Pancreas (tissue), 10 donors: ENCODE results near the gene CDH4. TPM values are rescaled to one million over a fixed set of nuclear protein-coding genes. Genes with fewer than 3 reads are reported as not detected.

Experiments used
- ATAC-seq, 4 donors: fragments of 200-7000 bp; cut with Tn5 transposase; one replicate each; pipeline versions ENCODE4 v1.8.0 to v1.9.1; 2020; ENCODE audit warnings: mild to moderate bottlenecking in 4 of 4, moderate library complexity in 4 of 4
- DNase-seq, 6 donors: peaks; one replicate each; pipeline ENCODE4 v3.0.0-alpha.2; 2020
- FAIRE-seq: peaks from 2 replicates; lab custom pipeline; 2012; peaks lifted over from hg19 to GRCh38; lab: Jason Lieb, UNC
- H3K27ac ChIP-seq, 4 donors: fragments of 200-600 bp; sonication (generic); 1 replicate in 3 of 4; 2 replicates in 1 of 4; pipeline versions ENCODE4 v1.5.0 to v1.8.0; 2020
- H3K27me3 ChIP-seq, 4 donors: fragments of 200-600 bp; one replicate each; pipeline ENCODE4 v1.8.0; 2021
- H3K36me3 ChIP-seq, 3 donors: fragments of 200-600 bp; sonication (generic) in 1 of 3; one replicate each; pipeline versions ENCODE4 v1.5.0 to v1.8.0; 2020 to 2021
- H3K4me1 ChIP-seq, 3 donors: fragments of 200-600 bp; one replicate each; pipeline ENCODE4 v1.8.0; 2021
- H3K4me3 ChIP-seq, 4 donors: fragments of 200-600 bp; sonication (generic) in 2 of 4; one replicate each; pipeline versions ENCODE4 v1.5.0 to v1.8.0; 2020 to 2021
- H3K9me3 ChIP-seq, 4 donors: fragments of 200-600 bp; one replicate each; pipeline ENCODE4 v1.8.0; 2021
- WGBS, 2 donors: extraction: QIAGEN DNeasy Blood & Tissue Kit; methylation state at CpG; one replicate each; pipeline ENCODE4 v1.1.7; 2013; 5-methylcytosine and 5-hydroxymethylcytosine counted together
- intact Hi-C, 3 donors: fragments of 100-400 bp; cut with DNase I; formaldehyde crosslinking; loops; one replicate each; pipeline versions ENCODE4 v1.11.1 to v1.14.2; 2022
- polyA plus RNA-seq, 2 donors: library from polyadenylated mRNA; stranded (reverse); fragments of 200-250 nt; gene quantifications; one replicate each; pipeline ENCODE4 v1.2.3, GENCODE V29; 2013
- total RNA-seq, 6 donors: library from RNA; stranded (reverse); fragmentation: NEBNext Ultra II Directional in 4 of 6; extraction: Animal tissue kit (Norgen Biotek cat#: 25700) in 4 of 6; gene quantifications; one replicate each; pipeline versions ENCODE4 v1.2.1 to v1.2.4, GENCODE V29; 2021 to 2023
- TF ChIP-seq, protein P1 (sequence below), 4 donors: fragments of 200-600 bp; sonication (generic) in 3 of 4; IDR thresholded peaks; one replicate each; pipeline versions ENCODE4 v1.5.0 to v1.8.0; 2021; ENCODE audit warnings: antibody characterized with exemption in 4 of 4
- donor health status: healthy with polysubstance abuse.
- donor health status: DM: no; HTN: no; CAD: no; lungs with moderate emphysema.
- donor health status: DM: no; HTN: no; CAD: no.
- donor health status: control.
- donor health status: control.
- donor health status: Bipolar disorder and iron deficiency.
- donor health status: DM: yes; HTN: yes; CAD: no.
- donor health status: DM: no; HTN: no; CAD: no.
- donor health status: DM: no; HTN: no; CAD: no.
- donor health status: DM: yes; HTN: yes; CAD: no.

The CDH4 gene
- total and polyA plus RNA-seq, 8 donors: 0.04 to 1.4 (median 0.27) TPM

DNA sequence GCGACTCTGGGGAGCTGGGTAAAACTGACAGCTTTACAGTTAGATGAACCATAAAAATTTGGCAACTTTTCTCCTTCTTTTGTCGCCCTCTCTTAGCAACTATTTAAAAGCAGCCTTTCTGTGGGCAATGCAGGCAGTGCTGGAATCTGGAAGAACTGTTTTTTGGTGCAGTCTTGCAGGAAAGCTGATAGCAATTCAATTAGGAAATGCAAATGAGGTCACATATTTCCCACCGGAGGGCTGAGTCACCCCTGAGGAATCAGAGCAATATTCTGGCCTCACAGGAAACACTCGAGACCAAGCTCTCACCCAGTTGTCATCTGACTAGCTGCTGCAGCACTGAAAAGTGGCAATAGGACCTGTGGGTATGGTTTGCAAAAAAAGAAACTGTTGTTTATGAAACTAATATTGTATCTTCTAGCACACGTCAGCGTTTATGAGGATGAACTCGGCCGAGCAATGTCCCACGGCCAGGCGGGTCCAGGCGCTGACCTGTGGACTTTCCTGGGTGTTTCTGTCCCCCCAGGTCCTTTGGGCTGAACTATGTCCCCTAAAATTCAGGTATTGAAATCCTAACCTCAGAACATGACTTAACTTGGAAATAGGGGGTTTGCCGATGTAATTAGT, 501.4 kb downstream of the CDH4 start:
- H3K4me1 ChIP-seq: no peaks in the 10 kb centered on the region
- H3K4me3 ChIP-seq: no peak overlapping the region
- TF ChIP-seq, protein P1, sequence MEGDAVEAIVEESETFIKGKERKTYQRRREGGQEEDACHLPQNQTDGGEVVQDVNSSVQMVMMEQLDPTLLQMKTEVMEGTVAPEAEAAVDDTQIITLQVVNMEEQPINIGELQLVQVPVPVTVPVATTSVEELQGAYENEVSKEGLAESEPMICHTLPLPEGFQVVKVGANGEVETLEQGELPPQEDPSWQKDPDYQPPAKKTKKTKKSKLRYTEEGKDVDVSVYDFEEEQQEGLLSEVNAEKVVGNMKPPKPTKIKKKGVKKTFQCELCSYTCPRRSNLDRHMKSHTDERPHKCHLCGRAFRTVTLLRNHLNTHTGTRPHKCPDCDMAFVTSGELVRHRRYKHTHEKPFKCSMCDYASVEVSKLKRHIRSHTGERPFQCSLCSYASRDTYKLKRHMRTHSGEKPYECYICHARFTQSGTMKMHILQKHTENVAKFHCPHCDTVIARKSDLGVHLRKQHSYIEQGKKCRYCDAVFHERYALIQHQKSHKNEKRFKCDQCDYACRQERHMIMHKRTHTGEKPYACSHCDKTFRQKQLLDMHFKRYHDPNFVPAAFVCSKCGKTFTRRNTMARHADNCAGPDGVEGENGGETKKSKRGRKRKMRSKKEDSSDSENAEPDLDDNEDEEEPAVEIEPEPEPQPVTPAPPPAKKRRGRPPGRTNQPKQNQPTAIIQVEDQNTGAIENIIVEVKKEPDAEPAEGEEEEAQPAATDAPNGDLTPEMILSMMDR (IDR thresholded peaks at IDR 0.05): no peak
- H3K9me3 ChIP-seq: no peaks in the 10 kb centered on the region
- FAIRE-seq: no peak
- intact Hi-C loops: no loop called here
- 51 to 67% methylated on average over 12 of the region's 12 CpGs for WGBS, 2 donors
- H3K27ac ChIP-seq: no peak overlapping the region
- no peaks in the 10 kb centered on the region for H3K27me3 ChIP-seq
- peak in 1 of 6 donors; percentile 16 for DNase-seq
- no peaks in the 10 kb centered on the region for H3K36me3 ChIP-seq
- no peak for ATAC-seq

DNA sequence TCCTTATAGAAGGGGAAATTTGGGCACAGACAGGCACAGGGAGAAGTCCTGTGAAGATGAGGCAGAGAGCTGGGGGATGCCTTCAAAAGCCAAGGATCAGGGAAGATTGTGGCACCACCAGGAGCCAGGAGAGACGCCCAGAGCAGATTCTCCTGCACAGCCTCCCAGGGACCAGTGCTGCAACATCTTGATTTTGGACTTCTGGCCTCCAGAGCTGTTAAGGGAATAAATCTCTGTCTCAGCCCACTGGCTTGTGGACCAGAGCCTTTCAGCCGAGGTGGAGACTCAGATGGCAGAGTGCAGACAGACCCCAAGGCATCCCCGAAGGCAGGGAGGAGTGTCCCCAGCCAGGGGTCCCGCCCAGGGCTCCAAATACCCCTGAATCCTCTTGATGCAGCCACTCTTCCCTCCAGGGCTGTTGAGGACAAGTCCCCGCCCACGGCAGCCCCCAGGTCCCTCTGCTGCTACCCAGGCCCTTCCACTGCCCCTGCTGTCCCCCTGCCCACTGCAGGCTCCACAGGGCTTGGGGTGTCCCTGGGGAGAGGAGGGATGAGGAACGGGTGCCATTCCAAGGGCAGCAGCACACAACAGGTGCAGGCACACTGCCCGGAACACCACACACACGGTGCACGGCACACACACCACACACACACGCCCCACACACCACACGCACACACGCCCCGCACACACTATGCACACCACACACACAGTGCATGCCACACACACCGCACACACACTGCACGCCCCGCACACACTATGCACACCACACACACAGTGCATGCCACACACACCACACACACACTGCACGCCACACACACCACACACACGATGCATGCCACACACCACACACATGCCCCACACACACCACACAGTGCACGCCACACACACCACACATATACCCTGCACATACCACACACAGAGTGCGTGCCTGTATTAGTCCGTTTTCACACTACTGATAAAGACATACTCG, 502.2 kb downstream of the CDH4 start:
- 61 to 75% methylated on average over 23 of the region's 23 CpGs for WGBS, 2 donors
- intact Hi-C loops: no loop called here
- FAIRE-seq (no peak), ATAC-seq (no peak), DNase-seq (peak in 1 of 6 donors; percentile 18)
- Histone ChIP-seq H3K27me3 (no peaks in the 10 kb centered on the region), H3K4me1 (no peaks in the 10 kb centered on the region), H3K9me3 (no peaks in the 10 kb centered on the region), H3K4me3 (no peak overlapping the region), H3K36me3 (no peaks in the 10 kb centered on the region), H3K27ac (no peak overlapping the region)
- TF ChIP-seq, protein P1 (IDR thresholded peaks at IDR 0.05): no peak

DNA sequence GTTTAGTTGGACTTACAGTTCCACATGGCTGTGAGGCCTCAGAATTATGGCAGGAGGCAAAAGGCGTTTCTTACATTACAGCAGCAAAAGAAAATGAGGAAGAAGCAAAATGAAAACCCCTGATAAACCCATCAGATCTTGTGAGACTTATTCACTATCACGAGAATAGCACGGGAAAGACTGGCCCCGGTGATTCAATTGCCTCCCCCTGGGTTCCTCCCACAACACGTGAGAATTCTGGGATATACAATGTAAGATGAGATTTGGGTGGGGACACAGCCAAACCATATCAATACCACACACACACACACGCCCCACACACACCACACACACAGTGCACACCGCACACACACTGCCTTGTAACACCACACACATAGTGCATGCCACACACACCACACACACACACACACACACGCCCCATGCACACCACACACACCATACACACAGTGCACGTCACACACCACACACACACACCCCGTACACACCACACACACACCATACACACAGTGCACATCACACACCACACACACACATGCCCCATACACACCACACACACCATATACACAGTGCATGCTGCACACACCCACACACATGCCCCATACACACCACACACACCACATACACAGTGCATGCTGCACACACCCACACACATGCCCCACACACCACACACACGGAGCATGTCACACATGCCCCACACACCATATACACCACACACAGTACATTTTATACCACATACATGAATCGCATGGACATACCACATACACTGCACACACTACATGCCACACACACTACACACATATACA, 503.1 kb downstream of the CDH4 start:
- DNase-seq (peak in 1 of 6 donors; percentile 15), FAIRE-seq (no peak), ATAC-seq (no peak)
- Histone ChIP-seq H3K36me3 (no peaks in the 10 kb centered on the region), H3K27ac (no peak overlapping the region), H3K9me3 (no peaks in the 10 kb centered on the region), H3K4me1 (no peaks in the 10 kb centered on the region), H3K27me3 (no peaks in the 10 kb centered on the region), H3K4me3 (no peak overlapping the region)
- intact Hi-C loops: no loop called here
- TF ChIP-seq, protein P1 (IDR thresholded peaks at IDR 0.05): no peak
- 61 to 71% methylated on average over 12 of the region's 12 CpGs for whole genome bisulfite sequencing, 2 donors

DNA sequence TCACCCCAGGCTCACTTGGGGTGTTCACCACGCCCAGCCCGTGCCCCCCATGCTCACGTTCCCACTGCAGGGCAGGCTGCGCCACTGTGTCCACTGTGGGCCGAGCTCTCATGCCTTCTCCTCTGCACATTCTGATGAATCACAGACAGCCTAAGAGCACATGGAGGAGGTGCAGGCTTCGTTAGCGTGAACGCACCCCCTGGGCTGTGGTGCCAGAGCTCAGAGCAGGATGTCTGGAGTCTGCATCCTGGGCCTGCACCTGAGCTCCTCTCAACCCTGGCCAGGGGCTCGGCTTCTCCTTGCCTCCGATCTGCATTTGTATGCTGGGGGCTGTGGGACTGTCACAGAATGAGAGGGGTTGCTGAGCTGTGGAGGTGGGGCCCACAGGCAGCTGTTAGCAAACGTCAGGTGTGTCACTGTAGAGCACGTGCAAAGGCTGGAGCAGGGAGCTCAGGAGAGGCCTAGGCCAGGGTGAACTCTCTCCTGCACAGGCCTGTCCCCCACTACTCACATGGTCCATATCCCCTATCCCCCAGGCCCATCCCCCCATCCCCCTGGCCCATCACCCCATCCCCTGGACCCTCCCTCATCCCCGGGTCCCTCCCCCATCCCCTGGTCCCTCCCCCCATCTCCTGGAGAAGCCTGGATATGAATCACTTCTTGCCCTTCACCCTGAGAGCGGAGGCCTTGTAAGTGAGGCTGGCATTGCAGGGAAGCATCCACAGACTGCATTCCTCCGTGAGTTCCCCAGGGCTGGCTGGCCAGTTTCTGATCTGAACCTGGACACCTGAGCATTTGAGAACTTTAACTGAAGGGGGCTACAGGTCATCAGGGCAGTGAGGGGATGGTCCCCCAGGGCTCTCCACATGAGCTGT, 504.1 kb downstream of the CDH4 start:
- no peaks in the 10 kb centered on the region for H3K27me3 ChIP-seq
- intact Hi-C loops: no loop called here
- WGBS, 2 donors: 56 to 74% methylated on average over 15 of the region's 15 CpGs
- peak in 1 of 6 donors; percentile 31 for DNase-seq
- no peaks in the 10 kb centered on the region for H3K9me3 ChIP-seq
- H3K36me3 ChIP-seq: no peaks in the 10 kb centered on the region
- H3K4me1 ChIP-seq: no peaks in the 10 kb centered on the region
- no peak for ATAC-seq
- FAIRE-seq: no peak
- H3K4me3 ChIP-seq: no peak overlapping the region
- TF ChIP-seq, protein P1 (IDR thresholded peaks at IDR 0.05): no peak
- H3K27ac ChIP-seq: no peak overlapping the region
